ENCODE data around the gene LCE3C.

GRCh38 chr1:152565115-152565514 is 34.9 kb upstream of the LCE3C start:
- no peak for TF ChIP-seq SIN3A (IDR thresholded peaks at IDR 0.05; ENCODE audit: borderline replicate concordance, insufficient read depth, low read depth, low read length)
- TF ChIP-seq POLR2AphosphoS5 (IDR thresholded peaks at IDR 0.05; ENCODE audit: low read depth, low read length): no peak

All from Panc1 (cell line).